Naive B cell (primary cell): Measurements from ENCODE around the gene TM9SF3. TPM values are rescaled to one million over a fixed set of nuclear protein-coding genes. Genes with fewer than 3 reads are reported as not detected.
A peak's percentile ranks its signal among the peaks of the same experiment; 100 is the strongest.
"Not testable (repeated sequence)": the region's sequence is repeated elsewhere in the genome, so short reads cannot be mapped to it uniquely, and the experiment has no call there.

Experiments
- ATAC-seq, 2 donors: fragments of 150-1000 bp; cut with Tn5 transposase; 2 replicates each; pipeline ENCODE4 v1.10.0; 2021; ENCODE audit warnings: low read depth in 2 of 2, mild to moderate bottlenecking in 2 of 2, moderate library complexity in 2 of 2
- DNase-seq: peaks from one replicate; pipeline ENCODE4 v3.0.0; 2022
- H3K27ac Mint-ChIP-seq, 6 donors: one replicate each; pipeline ENCODE4 v1.8.0; 2020 to 2022; ENCODE audit warnings: mild to moderate bottlenecking in 6 of 6, mixed read lengths in 6 of 6, moderate library complexity in 5 of 6, inconsistent platforms in 2 of 6
- H3K27me3 Mint-ChIP-seq, 3 donors: one replicate each; pipeline ENCODE4 v1.8.0; 2021 to 2022; ENCODE audit warnings: mixed read lengths in 3 of 3, mild to moderate bottlenecking in 1 of 3
- H3K36me3 Mint-ChIP-seq, 2 donors: one replicate each; pipeline ENCODE4 v1.8.0; 2020 to 2022; ENCODE audit warnings: mixed read lengths in 2 of 2, inconsistent platforms in 1 of 2, mild to moderate bottlenecking in 1 of 2
- H3K4me1 Mint-ChIP-seq, 3 donors: one replicate each; pipeline ENCODE4 v1.8.0; 2020 to 2022; ENCODE audit warnings: mixed read lengths in 3 of 3, inconsistent platforms in 1 of 3, mild to moderate bottlenecking in 1 of 3, moderate library complexity in 1 of 3
- H3K4me3 Mint-ChIP-seq, 8 donors: one replicate each; pipeline ENCODE4 v1.8.0; 2020 to 2022; ENCODE audit warnings: mild to moderate bottlenecking in 8 of 8, mixed read lengths in 8 of 8, moderate library complexity in 8 of 8, inconsistent platforms in 2 of 8
- H3K9me3 Mint-ChIP-seq, 7 donors: one replicate each; pipeline ENCODE4 v1.8.0; 2020 to 2022; ENCODE audit warnings: mixed read lengths in 7 of 7, mild to moderate bottlenecking in 5 of 7, inconsistent platforms in 2 of 7, moderate library complexity in 1 of 7
- polyA plus RNA-seq, 6 donors: library from polyadenylated mRNA; unstranded; fragments of 300-500 nt; fragmentation: Illumina TruSeq; gene quantifications; one replicate each; pipeline ENCODE4 v1.2.3, GENCODE V29; 2021; ENCODE audit warnings: low read depth in 6 of 6

Gene TM9SF3
- polyA plus RNA-seq, 6 donors from 2014 or later, result 36.7 to 68.0 (median 45.8) TPM

DNA sequence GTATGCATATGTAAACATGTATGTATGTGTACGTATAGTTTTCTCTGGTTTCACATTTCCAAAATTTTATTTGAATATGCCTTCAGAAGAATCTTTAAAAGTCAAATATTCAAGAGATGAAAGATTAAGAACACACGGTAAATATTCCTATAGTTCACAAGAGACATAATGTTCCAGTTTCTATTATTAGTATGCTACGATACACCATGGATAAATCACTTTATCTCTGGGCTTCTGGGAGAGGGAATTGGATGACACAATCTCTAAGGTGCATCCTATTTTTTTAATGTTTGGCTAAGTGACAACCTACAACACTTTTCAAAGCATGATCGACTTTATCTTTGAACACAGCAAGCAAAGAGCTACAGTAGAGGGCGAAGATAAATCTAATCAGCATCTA is 13.8 kb downstream of the TM9SF3 start:
- H3K9me3 Mint-ChIP-seq, result no peaks in the 10 kb centered on the region
- no peak overlapping the region for H3K27ac Mint-ChIP-seq
- no peak for DNase-seq
- ATAC-seq, result no peak
- peaks cover 30 to 44% (median 31%) of the 10 kb centered on the region in 3 donors for H3K4me1 Mint-ChIP-seq
- H3K36me3 Mint-ChIP-seq, result peaks cover 6 to 20% of the 10 kb centered on the region in 2 donors
- no peak overlapping the region for H3K4me3 Mint-ChIP-seq
- no peaks in the 10 kb centered on the region for H3K27me3 Mint-ChIP-seq

DNA sequence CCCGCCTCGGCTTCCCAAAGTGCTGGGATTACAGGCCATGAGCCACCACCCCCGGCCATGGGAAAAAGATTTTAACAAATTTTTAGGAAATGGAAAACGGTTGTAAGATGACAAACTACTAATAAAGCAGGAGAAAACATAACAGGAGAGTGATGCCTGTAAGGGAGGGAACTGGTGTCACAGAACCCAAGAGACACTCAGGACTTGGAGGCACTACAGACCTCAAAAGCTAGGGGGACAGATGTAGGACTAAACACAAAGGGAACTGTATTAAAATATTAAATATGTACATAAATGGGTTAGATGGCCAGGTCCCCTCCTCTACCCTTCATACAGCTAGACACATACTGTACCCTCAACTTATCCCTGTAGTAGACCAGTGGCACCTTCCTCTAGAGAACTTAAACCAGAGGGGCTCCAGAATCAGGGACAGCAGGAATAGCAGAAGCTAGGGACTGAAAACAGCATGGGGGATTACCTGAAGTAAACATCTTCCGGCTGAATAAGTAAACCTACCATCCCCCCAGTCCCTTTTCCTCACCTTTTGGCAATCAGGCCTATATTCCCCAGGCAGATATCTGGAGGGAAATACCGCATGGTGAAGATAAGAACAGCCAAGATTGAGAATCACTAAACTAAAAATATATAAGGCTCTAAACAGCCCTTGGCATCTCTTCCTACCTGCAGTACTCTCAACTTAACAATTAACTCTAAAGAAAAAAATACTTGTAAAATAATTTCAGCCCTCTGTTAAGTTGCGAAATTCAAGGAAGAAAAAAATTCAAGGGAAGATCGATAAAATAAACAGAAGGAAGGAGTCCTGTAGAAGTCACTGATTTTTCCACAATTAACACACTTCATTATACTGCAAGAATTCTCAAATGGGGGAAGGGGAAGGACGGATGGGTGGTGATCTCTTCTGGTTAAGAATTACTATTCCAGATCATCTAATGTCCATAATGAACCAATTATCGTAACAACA is 15.5 kb downstream of the TM9SF3 start:
- Mint-ChIP-seq H3K4me1 (peaks cover 16 to 34% (median 25%) of the 10 kb centered on the region in 3 donors), H3K9me3 (no peaks in the 10 kb centered on the region), H3K4me3 (no peak overlapping the region), H3K36me3 (peaks cover 6 to 20% of the 10 kb centered on the region in 2 donors), H3K27me3 (no peaks in the 10 kb centered on the region), H3K27ac (peak overlapping the region in 3 of 6 donors; percentile 13 to 36 (median 26))
- DNase-seq, result no peak
- ATAC-seq, result no peak

DNA sequence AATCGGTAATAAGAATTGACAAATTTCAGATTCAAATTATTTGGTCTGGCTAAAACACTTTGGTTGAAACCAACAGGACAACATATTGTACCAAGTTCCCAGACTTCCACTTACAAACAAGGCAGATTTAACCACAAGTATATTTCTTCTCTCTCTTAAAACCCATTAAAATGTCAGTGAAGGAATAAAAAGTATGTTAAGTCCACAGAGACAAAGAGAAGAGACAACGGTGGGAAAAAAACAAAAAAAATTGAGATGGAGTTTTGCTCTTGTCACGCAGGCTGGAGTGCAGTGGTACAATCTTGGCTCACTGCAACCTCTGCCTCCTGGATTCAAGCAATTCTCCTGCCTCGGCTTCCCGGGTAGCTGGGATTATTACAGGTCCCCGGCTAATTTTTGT is 16.3 kb downstream of the TM9SF3 start:
- Mint-ChIP-seq H3K27me3 (no peaks in the 10 kb centered on the region), H3K4me3 (no peak overlapping the region), H3K36me3 (peaks cover 6 to 20% of the 10 kb centered on the region in 2 donors), H3K27ac (peak overlapping the region in 3 of 6 donors; percentile 26 to 80 (median 27)), H3K4me1 (peaks cover 15 to 33% (median 27%) of the 10 kb centered on the region in 3 donors), H3K9me3 (no peaks in the 10 kb centered on the region)
- ATAC-seq, result no peak
- no peak for DNase-seq

GRCh38 chr10:96568402-96568801 is 18.4 kb downstream of the TM9SF3 start:
- no peak overlapping the region for H3K4me3 Mint-ChIP-seq
- ATAC-seq, result no peak
- peaks cover 15 to 22% (median 19%) of the 10 kb centered on the region in 3 donors for H3K4me1 Mint-ChIP-seq
- peaks cover 0 to 5% of the 10 kb centered on the region in 2 donors for H3K36me3 Mint-ChIP-seq
- H3K9me3 Mint-ChIP-seq, result no peaks in the 10 kb centered on the region
- H3K27ac Mint-ChIP-seq, result no peak overlapping the region
- no peaks in the 10 kb centered on the region for H3K27me3 Mint-ChIP-seq
- DNase-seq, result no peak

GRCh38 chr10:96565774-96566173 is 21.0 kb downstream of the TM9SF3 start:
- no peak for ATAC-seq
- Mint-ChIP-seq H3K36me3 (peaks cover 0 to 8% of the 10 kb centered on the region in 2 donors), H3K4me1 (peaks cover 7 to 15% (median 12%) of the 10 kb centered on the region in 3 donors), H3K27me3 (no peaks in the 10 kb centered on the region), H3K27ac (no peak overlapping the region), H3K9me3 (no peaks in the 10 kb centered on the region), H3K4me3 (no peak overlapping the region)
- no peak for DNase-seq

- Mint-ChIP-seq H3K27ac (peak overlapping the region in 1 of 6 donors; percentile 86), H3K4me1 (peaks cover 0 to under 1% (median 0%) of the 10 kb centered on the region in 3 donors), H3K36me3 (peaks cover 5 to 21% of the 10 kb centered on the region in 2 donors), H3K4me3 (no peak overlapping the region), H3K9me3 (no peaks in the 10 kb centered on the region), H3K27me3 (no peaks in the 10 kb centered on the region)
- no peak for DNase-seq
- no peak for ATAC-seq
Observed at GRCh38 chr10:96560966-96561887, 25.6 kb downstream of the TM9SF3 start.

DNA sequence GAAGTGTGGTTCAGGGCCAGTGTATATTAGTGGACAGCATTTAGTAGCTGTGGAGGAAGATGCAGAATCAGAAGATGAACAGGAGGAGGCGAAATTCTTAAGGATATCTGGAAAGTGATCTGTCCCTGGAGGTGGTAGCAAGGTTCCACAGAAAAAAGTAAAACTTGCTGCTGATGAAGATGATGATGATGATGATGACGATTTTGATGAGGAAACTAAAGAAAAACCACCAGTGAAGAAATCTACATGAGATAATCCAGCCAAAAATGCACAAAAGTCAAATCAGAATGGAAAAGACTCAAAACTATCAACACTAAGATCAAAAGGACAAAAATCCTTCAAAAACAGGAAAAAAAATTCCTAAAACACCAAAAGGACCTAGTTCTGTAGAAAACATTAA is 26.3 kb downstream of the TM9SF3 start:
- H3K27ac Mint-ChIP-seq, result peak overlapping the region in 2 of 6 donors; percentile 1 to 12
- ATAC-seq, result no peak
- H3K4me3 Mint-ChIP-seq, result no peak overlapping the region
- H3K9me3 Mint-ChIP-seq, result no peaks in the 10 kb centered on the region
- no peaks in the 10 kb centered on the region for H3K4me1 Mint-ChIP-seq
- DNase-seq, result no peak
- no peaks in the 10 kb centered on the region for H3K27me3 Mint-ChIP-seq
- H3K36me3 Mint-ChIP-seq, result peaks cover 5 to 21% of the 10 kb centered on the region in 2 donors

- Mint-ChIP-seq H3K4me1 (no peaks in the 10 kb centered on the region), H3K36me3 (peaks cover 11 to 14% of the 10 kb centered on the region in 2 donors), H3K4me3 (no peak overlapping the region), H3K27ac (no peak overlapping the region), H3K9me3 (no peaks in the 10 kb centered on the region), H3K27me3 (no peaks in the 10 kb centered on the region)
- DNase-seq (no peak), ATAC-seq (no peak)
Observed at GRCh38 chr10:96556003-96556402, 30.8 kb downstream of the TM9SF3 start.

GRCh38 chr10:96555330-96555729 is 31.5 kb downstream of the TM9SF3 start:
- H3K9me3 Mint-ChIP-seq, result no peaks in the 10 kb centered on the region

DNA sequence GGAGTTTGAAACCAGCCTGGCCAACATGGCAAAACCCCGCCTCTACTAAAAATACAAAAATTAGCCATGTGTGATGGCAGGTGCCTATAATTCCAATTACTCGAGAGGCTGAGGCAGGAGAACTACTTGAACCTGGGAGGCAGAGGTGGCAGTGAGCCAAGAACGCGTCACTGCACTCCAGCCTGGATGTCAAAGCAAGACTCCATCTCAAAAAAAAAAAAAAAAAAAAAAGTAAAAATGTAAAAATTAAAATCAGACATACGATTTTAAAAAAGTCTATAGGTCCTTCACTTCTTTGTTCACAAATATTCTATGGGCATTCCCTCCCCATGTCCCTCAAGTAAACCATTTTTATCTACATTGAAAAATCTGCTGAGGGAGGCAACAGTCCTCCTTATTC is 38.2 kb downstream of the TM9SF3 start:
- no peak for ATAC-seq
- Mint-ChIP-seq H3K4me3 (no peak overlapping the region), H3K27ac (peak overlapping the region in 2 of 6 donors; percentile 34 to 39), H3K36me3 (peaks cover 12 to 15% of the 10 kb centered on the region in 2 donors), H3K4me1 (peaks cover 0 to 7% (median 0%) of the 10 kb centered on the region in 3 donors), H3K9me3 (no peaks in the 10 kb centered on the region), H3K27me3 (no peaks in the 10 kb centered on the region)
- DNase-seq, result no peak

More at GRCh38 chr10:96555330-96555729, 31.5 kb downstream of the TM9SF3 start:
- no peaks in the 10 kb centered on the region for H3K27me3 Mint-ChIP-seq
- H3K27ac Mint-ChIP-seq, result no peak overlapping the region
- no peak for ATAC-seq
- peaks cover 9 to 11% of the 10 kb centered on the region in 2 donors for H3K36me3 Mint-ChIP-seq
- no peaks in the 10 kb centered on the region for H3K4me1 Mint-ChIP-seq
- no peak for DNase-seq
- no peak overlapping the region for H3K4me3 Mint-ChIP-seq

DNA sequence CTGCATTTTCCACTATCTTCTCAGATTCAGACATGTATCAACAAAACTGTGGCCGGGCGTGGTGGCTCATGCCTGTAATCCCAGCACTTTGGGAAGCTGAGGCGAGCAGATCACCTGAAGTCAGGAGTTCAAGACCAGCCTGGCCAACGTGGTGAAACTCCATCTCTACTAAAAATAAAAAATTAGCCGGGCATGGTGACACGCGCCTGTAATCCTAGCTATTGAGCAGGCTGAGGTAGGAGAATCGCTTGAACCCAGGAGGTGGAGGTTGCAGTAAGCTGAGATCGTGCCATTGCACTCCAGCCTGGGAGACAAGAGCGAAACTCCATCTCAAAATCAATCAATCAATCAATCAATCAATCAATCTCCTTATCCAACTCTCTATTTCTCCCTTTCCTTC is 41.3 kb downstream of the TM9SF3 start:
- not testable (repeated sequence) for H3K9me3 Mint-ChIP-seq, ATAC-seq, H3K4me3 Mint-ChIP-seq, DNase-seq, H3K27me3 Mint-ChIP-seq
- Mint-ChIP-seq H3K36me3 (peaks cover 10 to 23% of the 10 kb centered on the region in 2 donors), H3K4me1 (peaks cover 0 to 12% (median 0%) of the 10 kb centered on the region in 3 donors), H3K27ac (peak overlapping the region in 1 of 6 donors; percentile 46)

GRCh38 chr10:96541921-96542320 is 44.9 kb downstream of the TM9SF3 start:
- DNase-seq (no peak), ATAC-seq (no peak)
- peaks cover 15 to 28% of the 10 kb centered on the region in 2 donors for H3K36me3 Mint-ChIP-seq
- no peak overlapping the region for H3K4me3 Mint-ChIP-seq
- peaks cover 0 to 12% (median 2%) of the 10 kb centered on the region in 3 donors for H3K4me1 Mint-ChIP-seq
- peak overlapping the region in 1 of 6 donors; percentile 28 for H3K27ac Mint-ChIP-seq
- H3K27me3 Mint-ChIP-seq, result no peaks in the 10 kb centered on the region
- H3K9me3 Mint-ChIP-seq, result no peaks in the 10 kb centered on the region

- Mint-ChIP-seq H3K27me3 (no peaks in the 10 kb centered on the region), H3K4me3 (no peak overlapping the region), H3K36me3 (peaks cover 8 to 28% of the 10 kb centered on the region in 2 donors), H3K9me3 (no peaks in the 10 kb centered on the region), H3K4me1 (peaks cover 9 to 27% (median 16%) of the 10 kb centered on the region in 3 donors), H3K27ac (peak overlapping the region in 1 of 6 donors; percentile 20)
- DNase-seq (no peak), ATAC-seq (no peak)
Observed at GRCh38 chr10:96540240-96540639, 46.6 kb downstream of the TM9SF3 start.
